Retinal pigment epithelial cell (primary cell): ENCODE data around the gene RAI14.
"Not testable (repeated sequence)": the region's sequence is repeated elsewhere in the genome, so short reads cannot be mapped to it uniquely, and the experiment has no call there.

ENCODE experiments used
- DNase-seq: peaks from one replicate; pipeline ENCODE4 v3.0.0-alpha.2; 2010; ENCODE audit warnings: low read depth
- H3K4me3 ChIP-seq: 2 replicates; pipeline ENCODE4 v1.5.1; 2011; ENCODE audit warnings: mild to moderate bottlenecking, low read length, control low read depth, moderate library complexity
- CTCF ChIP-seq: conservative IDR thresholded peaks from 2 replicates; pipeline ENCODE4 v1.5.1; 2011; ENCODE audit warnings: low read depth, low read length, control low read depth, inconsistent platforms

The RAI14 gene

GRCh38 chr5:34698754-34699153 lies 42.6 kb downstream of the RAI14 start:
- TF ChIP-seq CTCF, result no peak
- H3K4me3 ChIP-seq, result no peak overlapping the region
- DNase-seq, result no peak

DNA sequence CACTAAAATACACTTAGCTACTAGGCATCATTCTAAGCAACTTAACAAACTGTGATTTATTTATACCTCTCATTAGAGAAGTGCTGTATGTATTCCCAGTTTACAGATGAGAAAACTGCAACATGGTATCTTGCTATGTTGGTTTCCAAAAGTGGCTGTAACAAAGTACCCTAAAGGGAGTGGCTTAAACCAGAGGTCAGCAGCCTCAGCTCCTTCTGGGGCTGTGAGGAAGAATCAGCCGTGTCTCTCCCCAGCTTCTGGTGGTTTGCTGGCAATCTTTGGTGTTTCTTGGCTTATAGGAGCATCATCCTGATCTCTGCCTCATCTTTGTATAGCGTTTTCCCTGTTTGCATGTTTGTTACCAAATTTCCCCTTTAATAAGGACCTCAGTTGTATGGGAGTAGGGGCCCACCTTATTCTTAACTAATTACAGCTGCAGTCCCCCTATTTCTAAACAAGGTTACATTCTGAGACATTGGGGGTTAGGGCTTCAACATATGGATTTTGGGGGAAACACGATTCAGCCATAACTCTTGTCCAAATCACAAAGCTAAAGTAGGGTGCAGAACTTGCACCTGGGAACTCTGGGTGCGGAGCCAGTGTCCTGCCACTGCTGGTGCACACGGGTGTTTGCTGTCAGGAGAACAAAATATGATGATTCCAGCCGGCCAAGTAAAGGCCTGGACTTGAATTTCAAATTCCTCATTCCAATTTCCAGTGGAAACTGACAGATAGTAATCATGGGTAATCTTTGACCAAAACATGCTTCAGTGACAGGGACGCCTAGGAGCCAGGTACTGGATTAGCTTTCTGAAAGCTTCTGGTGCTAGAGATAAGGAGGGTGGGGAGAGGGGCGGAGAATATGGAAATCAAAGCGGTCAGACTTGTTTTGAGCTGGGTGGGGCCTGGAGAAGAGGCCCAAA lies 43.3 kb downstream of the RAI14 start:
- H3K4me3 ChIP-seq, result no peak overlapping the region
- no peak for DNase-seq
- TF ChIP-seq CTCF, result no peak

- no peak for TF ChIP-seq CTCF
- DNase-seq, result no peak
- no peak overlapping the region for H3K4me3 ChIP-seq
Observed at GRCh38 chr5:34700078-34700452, 43.9 kb downstream of the RAI14 start.

DNA sequence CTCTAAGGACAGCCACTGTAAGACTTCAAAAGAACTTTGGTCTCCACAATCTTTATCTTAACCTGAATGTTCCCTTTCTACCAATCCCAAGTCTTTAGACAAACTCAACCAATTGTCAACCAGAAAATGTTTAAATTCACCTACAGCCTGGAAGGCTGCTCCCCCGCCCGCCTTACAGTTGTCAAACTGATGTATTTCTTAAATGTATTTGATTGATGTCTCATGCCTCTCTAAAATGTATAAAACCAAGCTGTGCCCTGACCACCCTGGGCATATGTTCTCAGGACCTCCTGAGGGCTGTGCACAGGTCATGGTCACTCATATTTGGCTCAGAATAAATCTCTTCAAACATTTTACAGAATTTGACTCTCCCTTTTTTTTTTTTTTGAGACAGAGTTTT lies 45.3 kb downstream of the RAI14 start:
- DNase-seq, result not testable (repeated sequence)

DNA sequence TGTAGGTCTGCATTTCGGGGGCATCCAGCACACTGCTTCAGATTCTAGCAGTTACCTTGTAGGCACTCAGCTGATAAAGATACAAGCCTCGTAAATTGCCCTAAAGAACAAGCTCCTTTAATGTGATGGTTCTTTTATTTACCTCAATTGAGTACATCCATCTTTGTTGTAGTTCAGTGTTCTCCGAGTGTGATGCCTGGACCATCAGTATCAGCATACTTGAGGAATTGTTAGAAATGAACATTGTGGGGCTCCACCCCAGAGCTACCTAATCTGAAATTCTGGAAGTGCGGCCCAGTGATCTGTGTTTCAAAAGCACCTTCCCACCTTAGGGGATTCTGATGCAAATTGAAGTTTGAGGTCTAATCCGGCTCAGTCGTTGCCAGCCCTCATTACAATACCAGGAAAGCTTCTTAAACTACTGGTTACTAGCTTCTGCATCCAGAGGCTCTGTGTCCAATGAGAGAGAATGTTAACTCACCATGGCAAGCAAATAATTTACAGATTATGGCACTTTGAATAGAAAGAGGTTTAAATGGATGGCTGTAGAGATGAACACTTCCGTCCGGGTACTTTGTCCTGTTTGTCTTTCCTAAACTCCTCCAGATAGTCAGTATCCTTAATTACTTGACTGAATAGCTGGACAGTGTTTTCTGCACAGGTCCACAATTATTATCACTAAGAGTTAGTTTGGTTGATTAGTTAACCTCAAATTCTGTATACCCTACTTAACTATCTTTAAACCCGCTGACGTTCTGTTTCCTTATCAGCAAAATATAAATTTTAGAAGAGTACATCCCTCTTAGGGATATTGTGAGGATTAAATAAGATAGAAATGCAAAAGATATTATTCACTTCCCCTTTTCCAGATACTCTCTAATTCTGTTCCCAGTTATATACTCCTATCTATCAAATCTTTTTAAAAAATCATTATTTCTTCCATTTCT lies 47.9 kb downstream of the RAI14 start:
- no peak for TF ChIP-seq CTCF
- H3K4me3 ChIP-seq, result no peak overlapping the region
- DNase-seq, result no peak

More for the DNA sequence above, 45.3 kb downstream of the RAI14 start:
- H3K4me3 ChIP-seq, result not testable (repeated sequence)

- no peak overlapping the region for H3K4me3 ChIP-seq
- no peak for DNase-seq
- no peak for TF ChIP-seq CTCF
Observed at GRCh38 chr5:34706084-34706483, 50.0 kb downstream of the RAI14 start.

GRCh38 chr5:34707451-34708107 lies 51.5 kb downstream of the RAI14 start:
- H3K4me3 ChIP-seq, result no peak overlapping the region
- DNase-seq, result no peak
- TF ChIP-seq CTCF, result no peak
